ENCODE data around the gene TMEM202.
"Not testable (repeated sequence)": the region's sequence is repeated elsewhere in the genome, so short reads cannot be mapped to it uniquely, and the experiment has no call there.

TMEM202 gene

DNA sequence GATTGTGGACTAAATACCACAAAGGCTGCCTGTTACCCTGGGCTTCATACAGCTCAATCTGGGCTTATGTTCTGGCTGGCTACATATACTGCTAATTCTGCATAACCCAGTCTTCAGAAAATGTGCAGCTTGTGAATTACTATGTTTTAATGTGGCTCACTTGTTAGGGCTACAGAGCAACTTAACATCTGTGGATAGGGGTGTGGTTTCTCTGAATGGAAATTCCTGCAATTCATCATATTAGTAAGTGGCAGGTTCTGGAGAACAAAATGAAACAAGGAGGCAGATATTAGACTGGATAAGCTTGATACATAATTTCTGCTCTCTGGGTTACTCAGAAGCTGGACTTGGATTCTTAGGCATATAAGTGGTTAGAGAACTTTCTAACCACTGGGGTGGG is 6.7 kb downstream of the TMEM202 start:
- DNase-seq: no peak

GRCh38 chr15:72406936-72407335 is 8.8 kb downstream of the TMEM202 start:
- no peak for DNase-seq

DNA sequence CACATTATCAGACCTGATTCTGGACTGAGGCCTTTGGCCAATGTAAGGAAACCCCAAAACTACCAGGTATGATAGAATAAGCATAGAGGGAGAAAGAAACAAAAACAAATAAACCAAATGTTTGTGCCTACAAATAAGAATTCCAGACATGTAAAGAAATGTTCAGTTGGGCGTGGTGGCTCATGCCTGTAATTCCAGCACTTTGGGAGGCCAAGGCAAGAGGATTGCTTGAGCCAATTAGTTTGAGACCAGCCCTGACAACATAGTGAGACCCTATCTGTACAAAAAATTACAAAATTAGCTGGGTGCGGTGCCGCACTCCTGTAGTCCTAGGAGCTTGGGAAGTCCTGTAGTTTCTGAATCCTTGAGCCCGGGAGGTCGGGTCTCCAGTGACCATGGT is 13.0 kb downstream of the TMEM202 start:
- DNase-seq: no peak

- DNase-seq: no peak
Measured at GRCh38 chr15:72411544-72411943, 13.4 kb downstream of the TMEM202 start.

DNA sequence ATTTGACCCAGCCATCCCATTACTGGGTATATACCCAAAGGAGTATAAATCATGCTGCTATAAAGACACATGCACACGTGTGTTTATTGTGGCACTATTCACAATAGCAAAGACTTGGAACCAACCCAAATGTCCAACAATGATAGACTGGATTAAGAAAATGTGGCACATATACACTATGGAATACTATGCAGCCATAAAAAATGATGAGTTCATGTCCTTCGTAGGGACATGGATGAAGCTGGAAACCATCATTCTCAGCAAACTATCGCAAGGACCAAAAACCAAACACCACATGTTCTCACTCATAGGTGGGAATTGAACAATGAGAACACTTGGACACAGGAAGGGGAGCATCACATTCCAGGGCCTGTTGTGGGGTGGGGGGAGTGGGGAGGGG is 15.2 kb downstream of the TMEM202 start:
- not testable (repeated sequence) for DNase-seq

GRCh38 chr15:72415304-72415703 is 17.2 kb downstream of the TMEM202 start:
- no peak for DNase-seq

DNA sequence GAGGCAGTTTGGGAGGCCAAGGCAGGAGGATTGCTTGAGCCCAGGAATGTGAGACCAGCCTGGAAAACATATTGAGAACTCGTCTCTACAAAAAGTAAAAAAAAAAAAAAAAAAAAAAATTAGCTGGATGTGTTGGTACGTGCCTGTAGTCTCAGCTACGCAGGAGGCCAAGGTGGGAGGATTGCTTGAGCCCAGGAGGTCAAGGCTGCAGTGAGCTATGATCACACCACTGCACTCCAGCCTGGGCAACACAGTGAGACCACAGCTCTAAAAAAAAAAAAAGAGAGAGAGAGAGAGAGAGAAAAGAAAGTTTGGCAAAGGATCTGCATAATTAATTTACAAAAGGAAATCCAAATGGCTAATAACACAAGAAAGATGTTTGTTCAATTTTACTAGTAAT is 21.7 kb downstream of the TMEM202 start:
- not testable (repeated sequence) for DNase-seq

- DNase-seq: no peak
Measured at GRCh38 chr15:72420576-72420975, 22.5 kb downstream of the TMEM202 start.

GRCh38 chr15:72421484-72421883 is 23.4 kb downstream of the TMEM202 start:
- DNase-seq: no peak

DNA sequence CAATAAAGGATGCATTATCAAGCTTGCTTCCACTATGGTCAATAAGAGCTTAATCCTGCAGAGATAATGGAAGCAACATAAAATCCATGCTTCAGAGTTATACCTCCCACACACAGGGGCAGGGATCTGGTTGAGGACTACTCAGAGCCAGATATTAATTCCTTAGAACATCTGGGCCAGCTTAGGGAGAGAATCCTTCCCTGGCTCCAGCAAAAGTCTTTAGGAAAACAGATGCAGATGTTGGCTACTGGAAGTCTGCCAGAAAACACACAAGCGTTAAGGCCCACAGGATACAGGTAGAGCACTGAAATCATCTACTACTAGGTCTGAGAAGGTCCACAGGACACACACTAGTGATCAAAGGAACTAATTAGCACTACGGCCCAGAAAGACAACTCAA is 25.2 kb downstream of the TMEM202 start:
- no peak for DNase-seq

- no peak for DNase-seq
Measured at GRCh38 chr15:72426753-72427152, 28.6 kb downstream of the TMEM202 start.

GRCh38 chr15:72437650-72438316 is 39.7 kb downstream of the TMEM202 start:
- no peak for DNase-seq

GRCh38 chr15:72442848-72443247 is 44.7 kb downstream of the TMEM202 start:
- not testable (repeated sequence) for DNase-seq

- DNase-seq: no peak
Measured at GRCh38 chr15:72445426-72445825, 47.3 kb downstream of the TMEM202 start.

GRCh38 chr15:72450805-72451204 is 52.7 kb downstream of the TMEM202 start:
- no peak for DNase-seq

DNA sequence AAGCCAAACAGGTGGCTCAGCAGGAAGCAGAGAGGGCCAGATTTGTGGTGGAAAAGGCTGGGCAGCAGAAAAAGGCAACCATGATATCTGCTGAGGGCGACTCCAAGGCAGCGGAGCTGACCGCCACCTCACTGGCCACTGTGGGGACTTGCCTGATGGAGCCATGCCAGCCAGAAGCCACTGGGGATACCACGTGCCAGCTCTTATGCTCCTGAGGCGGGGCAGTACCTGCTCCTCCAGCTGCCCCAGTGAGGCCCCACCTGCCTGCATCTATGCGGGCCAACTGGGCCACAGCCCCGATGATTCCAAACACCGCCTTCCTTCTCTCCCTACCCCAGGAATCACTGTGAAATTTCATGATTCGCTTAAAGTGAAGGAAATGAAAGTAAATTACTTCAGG is 53.1 kb downstream of the TMEM202 start:
- DNase-seq: no peak

- DNase-seq: no peak
Measured at GRCh38 chr15:72456684-72457083, 58.6 kb downstream of the TMEM202 start.

Measured in activated T-cell treated with anti-CD3 and anti-CD28 coated beads, Interleukin-2, amount 50 U/mL, for 1 hour (primary cell).